Fibroblast of lung (primary cell): ENCODE results near the gene LY6G6C. TPM values are rescaled to one million over a fixed set of nuclear protein-coding genes. Genes with fewer than 3 reads are reported as not detected.

Source experiments
- DNase-seq, 2 donors: peaks; one replicate each; pipeline versions ENCODE4 v3.0.0 to v3.0.0-alpha.2; 2010; ENCODE audit warnings: low read depth in 2 of 2
- H2AFZ ChIP-seq: 2 replicates; pipeline ENCODE4 v1.5.1; 2012; ENCODE audit warnings: low read length, control low read depth, inconsistent platforms
- H3K27ac ChIP-seq: 2 replicates; pipeline ENCODE4 v1.5.1; 2011; ENCODE audit warnings: low read length, control low read depth; ENCODE audit not compliant: insufficient read depth
- H3K27me3 ChIP-seq: 2 replicates; pipeline ENCODE4 v1.5.1; 2011; ENCODE audit warnings: mild to moderate bottlenecking, low read length; ENCODE audit not compliant: control insufficient read depth, insufficient read depth
- H3K36me3 ChIP-seq: 2 replicates; pipeline ENCODE4 v1.5.1; 2011; ENCODE audit warnings: low read length; ENCODE audit not compliant: control insufficient read depth, insufficient read depth
- H3K4me1 ChIP-seq: 2 replicates; pipeline ENCODE4 v1.5.1; 2011; ENCODE audit warnings: low read length; ENCODE audit not compliant: control insufficient read depth, insufficient read depth; ENCODE audit errors: extremely low read depth
- H3K4me2 ChIP-seq: 2 replicates; pipeline ENCODE4 v1.5.1; 2011; ENCODE audit warnings: low read length, control low read depth; ENCODE audit not compliant: insufficient read depth; ENCODE audit errors: extremely low read depth
- H3K4me3 ChIP-seq, 4 experiments: fragments of 200-600 bp in 1 of 4; sonication (generic) in 1 of 4; replicated peaks in 1 of 4; 2 replicates each; pipeline ENCODE4 v1.5.1; 2011 to 2016; ENCODE audit warnings: low read length in 4 of 4, low read depth in 3 of 4, mild to moderate bottlenecking in 3 of 4, control low read depth in 2 of 4, inconsistent platforms in 1 of 4, mixed read lengths in 1 of 4; ENCODE audit not compliant: insufficient read depth in 1 of 4; ENCODE audit errors: control extremely low read depth in 1 of 4
- H3K79me2 ChIP-seq: 2 replicates; pipeline ENCODE4 v1.5.1; 2012; ENCODE audit warnings: mild to moderate bottlenecking, low read length, inconsistent platforms; ENCODE audit not compliant: control insufficient read depth, insufficient read depth
- H3K9ac ChIP-seq: 2 replicates; pipeline ENCODE4 v1.5.1; 2011; ENCODE audit warnings: mild to moderate bottlenecking, low read length, control low read depth; ENCODE audit not compliant: insufficient read depth
- H3K9me3 ChIP-seq: 2 replicates; pipeline ENCODE4 v1.5.1; 2012; ENCODE audit warnings: low read depth, low read length; ENCODE audit not compliant: control insufficient read depth, insufficient read depth
- H4K20me1 ChIP-seq: 2 replicates; pipeline ENCODE4 v1.5.1; 2011; ENCODE audit warnings: low read length; ENCODE audit not compliant: control insufficient read depth, insufficient read depth; ENCODE audit errors: extremely low read depth
- EZH2 ChIP-seq: IDR thresholded peaks from 2 replicates; pipeline ENCODE4 v1.5.1; 2012; ENCODE audit warnings: low read length, control low read depth, mild to moderate bottlenecking; ENCODE audit errors: missing control alignments
- polyA plus RNA-seq, 2 donors: library from polyadenylated mRNA; depleted of rRNA in 1 of 2; stranded (reverse) in 1 of 2; unstranded in 1 of 2; fragments of >200 nt; gene quantifications; 2 replicates each; pipeline ENCODE4 v1.2.1, GENCODE V29; 2011 to 2012; ENCODE audit warnings: missing spikeins in 1 of 2
- total RNA-seq: library from RNA; depleted of rRNA; stranded (reverse); fragments of >200 nt; gene quantifications from 2 replicates; pipeline ENCODE4 v1.2.1, GENCODE V29; 2014
- TF ChIP-seq, protein P1 (sequence below), 2 donors: IDR thresholded peaks in 1 of 2; conservative IDR thresholded peaks in 1 of 2; 1 replicate in 1 of 2; 2 replicates in 1 of 2; pipeline ENCODE4 v1.5.1; 2011 to 2012; ENCODE audit warnings: low read length in 2 of 2, control low read depth in 1 of 2, inconsistent platforms in 1 of 2, low read depth in 1 of 2, mild to moderate bottlenecking in 1 of 2

Gene LY6G6C
- total and polyA plus RNA-seq, 2 donors (not counting 1 experiment from before 2014, with no cell fraction given), result not detected

GRCh38 chr6:31750411-31751022 is 29.0 kb upstream of the LY6G6C start:
- Histone ChIP-seq H3K27me3 (no peaks in the 10 kb centered on the region), H3K9ac (no peak overlapping the region), H3K4me2 (no peak overlapping the region), H4K20me1 (no peaks in the 10 kb centered on the region), H3K4me3 (no peak overlapping the region), H3K4me1 (peaks cover 5% of the 10 kb centered on the region), H3K79me2 (no peaks in the 10 kb centered on the region), H3K9me3 (no peaks in the 10 kb centered on the region), H2AFZ (no peak overlapping the region), H3K27ac (no peak overlapping the region), H3K36me3 (peaks cover 2% of the 10 kb centered on the region)
- peak in 1 of 2 donors; percentile 87 for DNase-seq
- no peak for TF ChIP-seq EZH2
- TF ChIP-seq, protein P1, sequence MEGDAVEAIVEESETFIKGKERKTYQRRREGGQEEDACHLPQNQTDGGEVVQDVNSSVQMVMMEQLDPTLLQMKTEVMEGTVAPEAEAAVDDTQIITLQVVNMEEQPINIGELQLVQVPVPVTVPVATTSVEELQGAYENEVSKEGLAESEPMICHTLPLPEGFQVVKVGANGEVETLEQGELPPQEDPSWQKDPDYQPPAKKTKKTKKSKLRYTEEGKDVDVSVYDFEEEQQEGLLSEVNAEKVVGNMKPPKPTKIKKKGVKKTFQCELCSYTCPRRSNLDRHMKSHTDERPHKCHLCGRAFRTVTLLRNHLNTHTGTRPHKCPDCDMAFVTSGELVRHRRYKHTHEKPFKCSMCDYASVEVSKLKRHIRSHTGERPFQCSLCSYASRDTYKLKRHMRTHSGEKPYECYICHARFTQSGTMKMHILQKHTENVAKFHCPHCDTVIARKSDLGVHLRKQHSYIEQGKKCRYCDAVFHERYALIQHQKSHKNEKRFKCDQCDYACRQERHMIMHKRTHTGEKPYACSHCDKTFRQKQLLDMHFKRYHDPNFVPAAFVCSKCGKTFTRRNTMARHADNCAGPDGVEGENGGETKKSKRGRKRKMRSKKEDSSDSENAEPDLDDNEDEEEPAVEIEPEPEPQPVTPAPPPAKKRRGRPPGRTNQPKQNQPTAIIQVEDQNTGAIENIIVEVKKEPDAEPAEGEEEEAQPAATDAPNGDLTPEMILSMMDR (conservative IDR thresholded peaks at IDR 0.05 in 1 of 2, IDR thresholded peaks at IDR 0.05 in 1 of 2; ENCODE audit: low read depth in 1 of 2, low read length in 2 of 2), result no peak

DNA sequence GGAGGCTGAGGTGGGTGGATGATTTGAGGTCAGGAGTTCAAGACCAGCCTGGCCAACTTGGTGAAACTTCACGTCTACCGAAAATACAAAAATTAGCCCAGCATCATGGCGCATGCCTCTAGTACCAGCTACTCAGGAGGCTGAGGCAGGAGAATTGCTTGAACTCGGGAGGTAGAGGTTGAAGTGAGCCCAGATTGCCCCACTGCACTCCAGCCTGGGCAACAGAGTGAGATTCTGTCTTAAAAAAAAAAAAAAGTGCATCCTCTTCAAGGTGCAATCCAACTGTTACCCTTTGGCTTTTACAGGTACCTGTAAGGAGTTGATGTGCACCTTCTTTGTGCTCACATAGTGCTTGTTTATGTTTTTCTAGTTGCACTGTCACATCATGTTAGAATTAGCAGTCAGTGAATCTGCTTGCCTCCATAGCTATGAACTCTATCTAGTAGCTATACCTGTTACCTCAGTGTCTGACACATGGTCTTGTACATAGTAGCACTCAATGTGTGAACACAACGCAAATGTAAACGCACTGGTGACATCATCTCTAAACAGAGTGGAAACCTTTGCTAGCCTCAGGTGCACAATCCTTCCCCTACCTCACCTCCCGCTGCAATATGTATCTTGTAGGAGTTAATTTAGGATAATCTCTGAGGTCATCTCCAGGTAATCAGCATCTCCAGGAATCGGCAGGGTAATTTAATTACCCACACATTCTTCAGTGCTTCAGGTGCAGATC is 27.9 kb upstream of the LY6G6C start:
- H4K20me1 ChIP-seq, result no peaks in the 10 kb centered on the region
- peaks cover 5% of the 10 kb centered on the region for H3K4me1 ChIP-seq
- no peak overlapping the region for H3K4me3 ChIP-seq
- DNase-seq, result no peak
- H2AFZ ChIP-seq, result no peak overlapping the region
- H3K79me2 ChIP-seq, result no peaks in the 10 kb centered on the region
- H3K27me3 ChIP-seq, result no peaks in the 10 kb centered on the region
- no peaks in the 10 kb centered on the region for H3K9me3 ChIP-seq
- no peak overlapping the region for H3K4me2 ChIP-seq
- H3K36me3 ChIP-seq, result peaks cover 2% of the 10 kb centered on the region
- no peak overlapping the region for H3K27ac ChIP-seq
- H3K9ac ChIP-seq, result no peak overlapping the region
- TF ChIP-seq, protein P1 (conservative IDR thresholded peaks at IDR 0.05 in 1 of 2, IDR thresholded peaks at IDR 0.05 in 1 of 2; ENCODE audit: low read depth in 1 of 2, low read length in 2 of 2), result no peak
- no peak for TF ChIP-seq EZH2

- Histone ChIP-seq H3K9me3 (no peaks in the 10 kb centered on the region), H3K27ac (no peak overlapping the region), H3K79me2 (peaks cover 7% of the 10 kb centered on the region), H2AFZ (no peak overlapping the region), H3K4me3 (no peak overlapping the region), H3K4me1 (peaks cover 6% of the 10 kb centered on the region), H3K9ac (no peak overlapping the region), H3K27me3 (no peaks in the 10 kb centered on the region), H3K4me2 (no peak overlapping the region), H3K36me3 (peaks cover 4% of the 10 kb centered on the region), H4K20me1 (no peaks in the 10 kb centered on the region)
- DNase-seq, result no peak
- TF ChIP-seq, protein P1 (conservative IDR thresholded peaks at IDR 0.05 in 1 of 2, IDR thresholded peaks at IDR 0.05 in 1 of 2; ENCODE audit: low read depth in 1 of 2, low read length in 2 of 2), result no peak
- no peak for TF ChIP-seq EZH2
Measured at GRCh38 chr6:31744422-31744821, 22.9 kb upstream of the LY6G6C start.
